Heart right ventricle (tissue), 16 donors: ENCODE measurements around the gene TSPAN10. TPM values are rescaled to one million over a fixed set of nuclear protein-coding genes. Genes with fewer than 3 reads are reported as not detected.

Source experiments
- ATAC-seq, 8 donors: fragments of 200-7000 bp; cut with Tn5 transposase; one replicate each; pipeline ENCODE4 v1.9.1; 2020; ENCODE audit warnings: mild to moderate bottlenecking in 8 of 8, moderate library complexity in 8 of 8, moderate number of reproducible peaks in 1 of 8
- DNase-seq, 2 donors: peaks; one replicate each; pipeline ENCODE4 v3.0.0-alpha.2; 2020
- H3K27ac ChIP-seq, 10 donors: fragments of 200-600 bp; sonication (generic) in 2 of 10; one replicate each; pipeline versions ENCODE4 v1.5.0 to v1.8.0; 2020 to 2022; ENCODE audit warnings: mild to moderate bottlenecking in 3 of 10
- H3K27me3 ChIP-seq, 7 donors: fragments of 200-600 bp; one replicate each; pipeline ENCODE4 v1.8.0; 2021 to 2022; ENCODE audit warnings: mild to moderate bottlenecking in 2 of 7
- H3K36me3 ChIP-seq, 9 donors: fragments of 200-600 bp; sonication (generic) in 1 of 9; one replicate each; pipeline versions ENCODE4 v1.5.0 to v1.8.0; 2020 to 2022; ENCODE audit warnings: mild to moderate bottlenecking in 2 of 9
- H3K4me1 ChIP-seq, 9 donors: fragments of 200-600 bp; sonication (generic) in 1 of 9; one replicate each; pipeline versions ENCODE4 v1.5.0 to v1.8.0; 2020 to 2022; ENCODE audit warnings: mild to moderate bottlenecking in 4 of 9
- H3K4me3 ChIP-seq, 10 donors: fragments of 200-600 bp; sonication (generic) in 2 of 10; one replicate each; pipeline versions ENCODE4 v1.5.0 to v1.8.0; 2020 to 2022; ENCODE audit warnings: mild to moderate bottlenecking in 7 of 10, moderate library complexity in 2 of 10
- H3K9me3 ChIP-seq, 11 donors: fragments of 200-600 bp in 10 of 11; sonication (generic) in 2 of 11; one replicate each; pipeline versions ENCODE4 v1.5.0 to v1.8.0; 2013 to 2022; ENCODE audit warnings: mild to moderate bottlenecking in 2 of 11, control low read depth in 1 of 11, moderate library complexity in 1 of 11
- CTCF ChIP-seq, 9 donors: fragments of 200-600 bp; sonication (generic) in 2 of 9; IDR thresholded peaks; one replicate each; pipeline versions ENCODE4 v1.5.0 to v1.8.0; 2021 to 2022; ENCODE audit warnings: antibody characterized with exemption in 9 of 9, mild to moderate bottlenecking in 5 of 9, moderate library complexity in 1 of 9
- WGBS, 2 donors: extraction: QIAGEN DNeasy Blood & Tissue Kit; methylation state at CpG; one replicate each; pipeline ENCODE4 v1.1.7; 2013; ENCODE audit warnings: inconsistent platforms in 1 of 2; 5-methylcytosine and 5-hydroxymethylcytosine counted together
- intact Hi-C, 10 donors: fragments of 100-400 bp; cut with DNase I; formaldehyde crosslinking; loops; one replicate each; pipeline versions ENCODE4 v1.11.1 to v1.14.2; 2022
- polyA plus RNA-seq, 2 donors: library from polyadenylated mRNA; stranded (reverse); fragments of 200-250 nt; gene quantifications; one replicate each; pipeline ENCODE4 v1.2.3, GENCODE V29; 2013
- total RNA-seq, 10 donors: library from RNA; stranded (reverse); fragmentation: NEBNext Ultra II Directional in 3 of 10; extraction: Animal tissue kit (Norgen Biotek cat#: 25700) in 3 of 10; gene quantifications; one replicate each; pipeline versions ENCODE4 v1.2.1 to v1.2.4, GENCODE V29; 2021 to 2023
- donor health status: Arrhythmogenic right ventricular cardiomyopathy.
- donor health status: ischemic (EF 13 %, LVEDD 7.1; RV severe dilation, severe dysfunction).
- donor health status: healthy with polysubstance abuse.
- donor health status: DM: no; HTN: yes; CAD: no.
- donor health status: DM: no; HTN: no; CAD: no.
- donor health status: ischemic (EF 25% LVEDD 6.9; RV normal size, moderate dysfunction).
- donor health status: ischemic (EF 25% LVEDD 5.7; RV mildly dilated, moderate dysfunction).
- donor health status: healthy.
- donor health status: DM: yes; HTN: yes; CAD: no.
- donor health status: Ischemic cardiomyopathy.
- donor health status: ischemic (EF 35%, LVEDD 5.7; RV mildly dilated, moderate dysfunction).
- donor health status: nonischemic (EF 11% LVEDD 7.7; RV severe dilation, severe dysfunction).
- donor health status: DM: yes; HTN: yes; CAD: no.
- donor health status: PGD.
- donor health status: ischemic (EF 29% LVEDD 5.4; RV normal size, mild dysfunction).
- donor health status: nonischemic (EF 23%, LVEDD 6.1; RV moderate dilation, normal function).

The TSPAN10 gene
- total and polyA plus RNA-seq, 12 donors, result 0.12 to 0.57 (median 0.25) TPM

- DNase-seq (no peak), ATAC-seq (no peak)
- intact Hi-C loops, result no loop called here
- H3K27me3 ChIP-seq, result peaks cover 0 to 54% (median 49%) of the 10 kb centered on the region in 7 donors
- WGBS, 2 donors, result 4 to 5% methylated on average over 59 to 77 of the region's 78 CpGs
- peaks cover 0 to 3% (median 0%) of the 10 kb centered on the region in 9 donors for H3K4me1 ChIP-seq
- no peaks in the 10 kb centered on the region for H3K36me3 ChIP-seq
- no peak overlapping the region for H3K4me3 ChIP-seq
- peaks cover 0 to 5% (median 0%) of the 10 kb centered on the region in 11 donors for H3K9me3 ChIP-seq
- no peak overlapping the region for H3K27ac ChIP-seq
- no peak for TF ChIP-seq CTCF (IDR thresholded peaks at IDR 0.05)
Measured at GRCh38 chr17:81648013-81648706, 11.2 kb downstream of the TSPAN10 start.

- Histone ChIP-seq H3K27ac (no peak overlapping the region), H3K4me1 (peaks cover 0 to 3% (median 0%) of the 10 kb centered on the region in 9 donors), H3K4me3 (no peak overlapping the region), H3K9me3 (peaks cover 0 to 5% (median 0%) of the 10 kb centered on the region in 11 donors), H3K36me3 (no peaks in the 10 kb centered on the region), H3K27me3 (peaks cover 0 to 60% (median 52%) of the 10 kb centered on the region in 7 donors)
- DNase-seq (no peak), ATAC-seq (no peak)
- WGBS, 2 donors, result 47 to 55% methylated on average over 14 of the region's 14 CpGs
- no peak for TF ChIP-seq CTCF (IDR thresholded peaks at IDR 0.05)
- intact Hi-C loops, result no loop called here
Measured at GRCh38 chr17:81648707-81649085, 11.7 kb downstream of the TSPAN10 start.

- peaks cover 0 to 70% (median 61%) of the 10 kb centered on the region in 7 donors for H3K27me3 ChIP-seq
- no peak for TF ChIP-seq CTCF (IDR thresholded peaks at IDR 0.05)
- WGBS, 2 donors, result 74 to 82% methylated on average over 9 of the region's 9 CpGs
- ATAC-seq, result no peak
- peaks cover 0 to 5% (median 0%) of the 10 kb centered on the region in 11 donors for H3K9me3 ChIP-seq
- no peak for DNase-seq
- H3K36me3 ChIP-seq, result no peaks in the 10 kb centered on the region
- no peak overlapping the region for H3K4me3 ChIP-seq
- H3K27ac ChIP-seq, result no peak overlapping the region
- peaks cover 0 to 11% (median 0%) of the 10 kb centered on the region in 9 donors for H3K4me1 ChIP-seq
- intact Hi-C loops, result no loop called here
Measured at GRCh38 chr17:81650951-81651350, 14.0 kb downstream of the TSPAN10 start.

- Histone ChIP-seq H3K4me3 (no peak overlapping the region), H3K4me1 (peaks cover 0 to 19% (median 0%) of the 10 kb centered on the region in 9 donors), H3K9me3 (peaks cover 0 to 5% (median 0%) of the 10 kb centered on the region in 11 donors), H3K27me3 (peaks cover 0 to 70% (median 60%) of the 10 kb centered on the region in 7 donors), H3K36me3 (no peaks in the 10 kb centered on the region), H3K27ac (no peak overlapping the region)
- no peak for ATAC-seq
- DNase-seq, result no peak
- TF ChIP-seq CTCF (IDR thresholded peaks at IDR 0.05), result no peak
- 71 to 77% methylated on average over 10 of the region's 10 CpGs for WGBS, 2 donors
- intact Hi-C loops, result no loop called here
Measured at GRCh38 chr17:81651692-81652091, 14.7 kb downstream of the TSPAN10 start.
